ENCODE results near the gene ISYNA1.
A peak's percentile ranks its signal among the peaks of the same experiment; 100 is the strongest.

ISYNA1 gene

GRCh38 chr19:18439025-18439909 lies 1.3 kb upstream of the ISYNA1 start:
- no peak overlapping the region for H3K27ac ChIP-seq (ENCODE audit: low read depth, low read length)
- no peak overlapping the region for H3K9ac ChIP-seq (ENCODE audit: low read length in 5 of 5)
- peaks cover 0 to 29% (median 23%) of the 10 kb centered on the region in 5 donors for H3K4me1 ChIP-seq (ENCODE audit: control insufficient read depth in 5 of 5, insufficient read depth in 5 of 5, low read length in 5 of 5)
- no peak overlapping the region for H3K4me3 ChIP-seq (ENCODE audit: low read depth in 1 of 5, low read length in 5 of 5)
- H3K9me3 ChIP-seq (ENCODE audit: control insufficient read depth in 5 of 5, low read length in 5 of 5): no peaks in the 10 kb centered on the region
- H3K36me3 ChIP-seq (ENCODE audit: control insufficient read depth in 5 of 5, insufficient read depth in 5 of 5, low read length in 5 of 5): peaks cover 0 to 25% (median 15%) of the 10 kb centered on the region in 5 donors
- H3K27me3 ChIP-seq (ENCODE audit: control insufficient read depth in 5 of 5, insufficient read depth in 4 of 5, low read length in 5 of 5): peaks cover 0 to 9% (median 3%) of the 10 kb centered on the region in 5 donors

- Histone ChIP-seq H3K9me3 (ENCODE audit: control insufficient read depth in 5 of 5, low read length in 5 of 5) (no peaks in the 10 kb centered on the region), H3K4me3 (ENCODE audit: low read depth in 1 of 5, low read length in 5 of 5) (peak overlapping the region in 3 of 5 donors; percentile 22 to 70 (median 39)), H3K4me1 (ENCODE audit: control insufficient read depth in 5 of 5, insufficient read depth in 5 of 5, low read length in 5 of 5) (peaks cover 0 to 29% (median 23%) of the 10 kb centered on the region in 5 donors), H3K27me3 (ENCODE audit: control insufficient read depth in 5 of 5, insufficient read depth in 4 of 5, low read length in 5 of 5) (peaks cover 0 to 9% (median 3%) of the 10 kb centered on the region in 5 donors), H3K36me3 (ENCODE audit: control insufficient read depth in 5 of 5, insufficient read depth in 5 of 5, low read length in 5 of 5) (peaks cover 0 to 17% (median 7%) of the 10 kb centered on the region in 5 donors), H3K27ac (ENCODE audit: low read depth, low read length) (no peak overlapping the region), H3K9ac (ENCODE audit: low read length in 5 of 5) (peak overlapping the region in 1 of 5 donors; percentile 23)
Measured at GRCh38 chr19:18438331-18439024, 545 bp upstream of the ISYNA1 start.

- H3K9me3 ChIP-seq (ENCODE audit: control insufficient read depth in 5 of 5, low read length in 5 of 5): no peaks in the 10 kb centered on the region
- H3K4me3 ChIP-seq (ENCODE audit: low read depth in 1 of 5, low read length in 5 of 5): peak overlapping the region in 4 of 5 donors; percentile 22 to 67 (median 42)
- no peak overlapping the region for H3K27ac ChIP-seq (ENCODE audit: low read depth, low read length)
- peaks cover 0 to 38% (median 23%) of the 10 kb centered on the region in 5 donors for H3K4me1 ChIP-seq (ENCODE audit: control insufficient read depth in 5 of 5, insufficient read depth in 5 of 5, low read length in 5 of 5)
- no peak overlapping the region for H3K9ac ChIP-seq (ENCODE audit: low read length in 5 of 5)
- peaks cover 0 to 11% (median 7%) of the 10 kb centered on the region in 5 donors for H3K36me3 ChIP-seq (ENCODE audit: control insufficient read depth in 5 of 5, insufficient read depth in 5 of 5, low read length in 5 of 5)
- peaks cover 0 to 9% (median 3%) of the 10 kb centered on the region in 5 donors for H3K27me3 ChIP-seq (ENCODE audit: control insufficient read depth in 5 of 5, insufficient read depth in 4 of 5, low read length in 5 of 5)
Measured at GRCh38 chr19:18436671-18437490, 1.1 kb downstream of the ISYNA1 start.

- Histone ChIP-seq H3K4me1 (ENCODE audit: control insufficient read depth in 5 of 5, insufficient read depth in 5 of 5, low read length in 5 of 5) (peaks cover 0 to 38% (median 23%) of the 10 kb centered on the region in 5 donors), H3K27ac (ENCODE audit: low read depth, low read length) (no peak overlapping the region), H3K4me3 (ENCODE audit: low read depth in 1 of 5, low read length in 5 of 5) (peak overlapping the region in 2 of 5 donors; percentile 50 to 67), H3K9ac (ENCODE audit: low read length in 5 of 5) (no peak overlapping the region), H3K36me3 (ENCODE audit: control insufficient read depth in 5 of 5, insufficient read depth in 5 of 5, low read length in 5 of 5) (peaks cover 0 to 11% (median 6%) of the 10 kb centered on the region in 5 donors), H3K27me3 (ENCODE audit: control insufficient read depth in 5 of 5, insufficient read depth in 4 of 5, low read length in 5 of 5) (peaks cover 0 to 9% (median 3%) of the 10 kb centered on the region in 5 donors), H3K9me3 (ENCODE audit: control insufficient read depth in 5 of 5, low read length in 5 of 5) (no peaks in the 10 kb centered on the region)
Measured at GRCh38 chr19:18435842-18436670, 1.9 kb downstream of the ISYNA1 start.

- peaks cover 0 to 9% (median 3%) of the 10 kb centered on the region in 5 donors for H3K27me3 ChIP-seq (ENCODE audit: control insufficient read depth in 5 of 5, insufficient read depth in 4 of 5, low read length in 5 of 5)
- no peak overlapping the region for H3K27ac ChIP-seq (ENCODE audit: low read depth, low read length)
- no peak overlapping the region for H3K9ac ChIP-seq (ENCODE audit: low read length in 5 of 5)
- H3K4me1 ChIP-seq (ENCODE audit: control insufficient read depth in 5 of 5, insufficient read depth in 5 of 5, low read length in 5 of 5): peaks cover 0 to 38% (median 23%) of the 10 kb centered on the region in 5 donors
- H3K36me3 ChIP-seq (ENCODE audit: control insufficient read depth in 5 of 5, insufficient read depth in 5 of 5, low read length in 5 of 5): peaks cover 0 to 14% (median 6%) of the 10 kb centered on the region in 5 donors
- H3K9me3 ChIP-seq (ENCODE audit: control insufficient read depth in 5 of 5, low read length in 5 of 5): no peaks in the 10 kb centered on the region
- no peak overlapping the region for H3K4me3 ChIP-seq (ENCODE audit: low read depth in 1 of 5, low read length in 5 of 5)
Measured at GRCh38 chr19:18435178-18435841, 2.6 kb downstream of the ISYNA1 start.

- no peak overlapping the region for H3K4me3 ChIP-seq (ENCODE audit: low read depth in 1 of 5, low read length in 5 of 5)
Measured at GRCh38 chr19:18434411-18435175, 3.3 kb downstream of the ISYNA1 start.

GRCh38 chr19:18433735-18434398 lies 4.1 kb downstream of the ISYNA1 start:
- Histone ChIP-seq H3K27me3 (ENCODE audit: control insufficient read depth in 5 of 5, insufficient read depth in 4 of 5, low read length in 5 of 5) (peaks cover 0 to 7% (median 3%) of the 10 kb centered on the region in 5 donors), H3K9me3 (ENCODE audit: control insufficient read depth in 5 of 5, low read length in 5 of 5) (no peaks in the 10 kb centered on the region), H3K36me3 (ENCODE audit: control insufficient read depth in 5 of 5, insufficient read depth in 5 of 5, low read length in 5 of 5) (peaks cover 0 to 15% (median 6%) of the 10 kb centered on the region in 5 donors), H3K9ac (ENCODE audit: low read length in 5 of 5) (no peak overlapping the region), H3K4me3 (ENCODE audit: low read depth in 1 of 5, low read length in 5 of 5) (no peak overlapping the region), H3K27ac (ENCODE audit: low read depth, low read length) (no peak overlapping the region), H3K4me1 (ENCODE audit: control insufficient read depth in 5 of 5, insufficient read depth in 5 of 5, low read length in 5 of 5) (peaks cover 0 to 45% (median 26%) of the 10 kb centered on the region in 5 donors)

More at GRCh38 chr19:18434411-18435175, 3.3 kb downstream of the ISYNA1 start:
- Histone ChIP-seq H3K36me3 (ENCODE audit: control insufficient read depth in 5 of 5, insufficient read depth in 5 of 5, low read length in 5 of 5) (peaks cover 0 to 15% (median 6%) of the 10 kb centered on the region in 5 donors), H3K9me3 (ENCODE audit: control insufficient read depth in 5 of 5, low read length in 5 of 5) (no peaks in the 10 kb centered on the region), H3K9ac (ENCODE audit: low read length in 5 of 5) (no peak overlapping the region), H3K27me3 (ENCODE audit: control insufficient read depth in 5 of 5, insufficient read depth in 4 of 5, low read length in 5 of 5) (peaks cover 0 to 9% (median 3%) of the 10 kb centered on the region in 5 donors), H3K4me1 (ENCODE audit: control insufficient read depth in 5 of 5, insufficient read depth in 5 of 5, low read length in 5 of 5) (peaks cover 0 to 41% (median 26%) of the 10 kb centered on the region in 5 donors), H3K27ac (ENCODE audit: low read depth, low read length) (no peak overlapping the region)
